Measurements from ENCODE around the gene AP1M2.
"Not testable (repeated sequence)": the region's sequence is repeated elsewhere in the genome, so short reads cannot be mapped to it uniquely, and the experiment has no call there.

AP1M2 gene

DNA sequence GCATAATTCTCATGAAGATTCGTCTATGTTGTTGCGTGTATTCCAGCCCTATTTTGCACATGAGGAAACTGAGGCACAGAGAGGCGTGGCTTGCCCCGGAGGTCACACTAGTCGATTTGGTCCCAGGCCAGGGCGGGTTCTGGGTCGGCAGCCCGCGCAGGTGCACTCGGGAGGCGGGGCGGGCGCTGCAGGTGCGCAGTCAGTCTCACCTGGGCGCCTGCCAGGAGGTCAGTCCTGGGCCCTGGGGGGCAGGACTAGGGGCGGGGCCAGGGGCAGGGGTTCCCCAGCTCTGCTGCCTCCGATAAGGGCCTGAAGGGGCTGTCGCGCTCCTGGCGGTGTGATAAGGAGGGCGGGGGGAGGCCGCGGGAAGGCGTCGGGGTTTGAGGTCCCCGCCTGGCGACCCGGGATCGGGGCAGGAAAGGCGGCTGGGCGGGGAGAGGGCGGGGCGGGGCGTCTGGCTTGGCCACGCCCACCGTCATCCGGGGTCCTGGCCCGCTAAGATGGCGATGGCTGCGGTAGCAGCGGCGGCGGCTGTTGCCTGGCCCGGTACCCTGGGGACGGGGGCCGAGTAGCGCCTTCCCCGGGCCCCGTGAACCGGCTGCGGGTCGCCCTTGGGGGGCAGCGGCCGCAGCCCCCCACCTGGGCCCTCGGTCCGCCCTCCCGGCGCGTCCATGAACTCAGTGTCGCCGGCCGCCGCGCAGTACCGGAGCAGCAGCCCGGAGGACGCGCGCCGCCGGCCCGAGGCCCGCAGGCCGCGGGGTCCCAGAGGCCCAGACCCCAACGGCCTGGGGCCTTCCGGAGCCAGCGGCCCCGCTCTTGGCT is 43.5 kb downstream of the AP1M2 start, which contains the start of gene ATG4D:
ATG4D (plus strand) TSS at position 485 of the 822 bp plus-strand sequence; CDS start at position 672, 187 bp downstream.
- in situ Hi-C loops (cut with HindIII; ENCODE audit: low sequenced_read_pairs) = no loop called here

DNA sequence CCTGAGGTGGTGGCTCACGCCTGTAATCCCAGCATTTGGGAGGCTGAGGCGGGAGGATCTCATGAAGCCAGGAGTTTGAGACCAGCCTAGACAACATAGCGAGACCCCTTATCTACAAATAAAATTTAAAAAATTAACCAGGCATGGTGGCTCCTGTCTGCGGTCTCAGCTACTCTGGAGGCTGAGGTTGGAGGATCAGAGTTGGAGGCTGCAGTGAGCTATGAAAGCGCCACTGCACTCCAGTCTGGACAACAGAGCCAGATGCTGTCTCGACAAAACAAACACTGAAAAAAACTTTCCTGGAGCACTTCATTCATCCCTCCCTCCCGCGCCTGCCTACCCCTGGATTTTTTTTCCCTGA is 44.1 kb downstream of the AP1M2 start:
- in situ Hi-C loops (cut with HindIII; ENCODE audit: low sequenced_read_pairs) = no loop called here

DNA sequence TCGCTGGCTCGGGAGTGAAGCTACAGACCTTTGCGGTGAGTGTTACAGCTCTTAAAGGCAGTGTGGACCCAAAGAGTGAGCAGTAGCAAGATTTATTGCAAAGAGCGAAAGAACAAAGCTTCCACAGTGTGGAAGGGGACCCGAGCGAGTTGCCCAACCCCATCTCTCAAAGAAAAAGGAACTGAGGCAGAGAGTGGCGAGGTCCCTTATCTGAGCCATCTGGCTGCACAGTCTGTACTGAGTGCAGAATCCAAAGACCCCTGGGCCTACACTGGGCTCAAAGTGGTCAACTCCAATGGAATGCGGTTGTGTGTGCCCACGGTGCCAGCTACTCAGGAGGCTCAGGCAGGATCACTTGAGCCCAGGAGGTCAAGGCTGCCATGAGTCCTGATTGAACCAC is 48.1 kb downstream of the AP1M2 start:
- in situ Hi-C loops (cut with HindIII; ENCODE audit: low sequenced_read_pairs) = not testable (repeated sequence)

DNA sequence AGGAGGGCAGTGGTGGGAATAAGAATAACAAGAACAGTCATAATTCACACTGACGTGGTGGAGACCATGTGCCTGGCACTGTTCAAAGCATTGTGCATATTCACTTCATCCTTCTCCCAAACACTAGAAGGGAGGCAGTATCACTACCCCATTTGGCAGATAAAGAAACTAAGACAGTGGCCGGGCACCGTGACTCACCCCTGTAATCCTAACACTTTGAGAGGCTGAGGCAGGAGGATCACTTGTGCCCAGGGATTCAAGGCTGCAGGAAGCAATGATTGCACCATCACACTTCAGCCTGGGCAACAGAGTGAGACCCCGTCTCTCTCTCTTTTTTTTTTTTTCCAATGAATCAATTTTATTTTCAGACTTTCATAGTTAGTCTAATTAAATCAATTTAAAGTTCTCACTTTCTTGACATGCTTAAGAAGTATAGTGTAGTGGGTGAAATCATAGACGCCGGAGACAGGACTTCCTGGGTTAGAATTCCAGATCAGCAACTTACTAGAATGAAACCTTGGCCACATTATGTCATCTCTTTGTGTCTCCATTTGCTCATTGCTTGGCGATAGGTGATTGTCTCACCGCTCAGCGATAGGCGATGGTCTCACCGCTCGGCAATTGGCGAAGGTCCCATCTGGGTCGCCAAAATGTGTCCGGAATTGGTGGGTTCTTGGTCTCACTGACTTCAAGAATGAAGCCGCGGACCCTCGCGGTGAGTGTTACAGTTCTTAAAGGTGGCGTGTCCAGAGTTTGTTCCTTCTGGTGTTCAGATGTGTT is 48.7 kb downstream of the AP1M2 start:
- in situ Hi-C loops (cut with HindIII; ENCODE audit: low sequenced_read_pairs) = no loop called here

DNA sequence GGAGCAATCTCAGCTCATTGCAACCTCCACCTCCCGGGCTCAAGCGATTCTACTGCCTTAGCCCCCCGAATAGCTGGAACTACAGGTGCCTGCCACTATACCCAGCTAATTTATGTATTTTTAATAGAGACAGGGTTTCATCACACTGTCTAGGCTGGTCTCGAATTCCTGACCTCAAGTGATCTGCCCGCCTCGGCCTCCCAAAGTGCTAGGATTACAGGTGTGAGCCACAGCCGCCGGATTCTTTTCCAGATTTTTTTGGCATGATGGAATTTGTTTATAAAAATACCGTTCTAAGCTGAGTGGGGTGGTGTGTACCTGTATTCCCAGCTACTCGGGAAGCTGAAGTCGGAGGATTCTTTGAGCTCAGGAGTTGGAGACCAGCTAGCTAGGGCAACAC is 49.4 kb downstream of the AP1M2 start:
- in situ Hi-C loops (cut with HindIII; ENCODE audit: low sequenced_read_pairs) = no loop called here

DNA sequence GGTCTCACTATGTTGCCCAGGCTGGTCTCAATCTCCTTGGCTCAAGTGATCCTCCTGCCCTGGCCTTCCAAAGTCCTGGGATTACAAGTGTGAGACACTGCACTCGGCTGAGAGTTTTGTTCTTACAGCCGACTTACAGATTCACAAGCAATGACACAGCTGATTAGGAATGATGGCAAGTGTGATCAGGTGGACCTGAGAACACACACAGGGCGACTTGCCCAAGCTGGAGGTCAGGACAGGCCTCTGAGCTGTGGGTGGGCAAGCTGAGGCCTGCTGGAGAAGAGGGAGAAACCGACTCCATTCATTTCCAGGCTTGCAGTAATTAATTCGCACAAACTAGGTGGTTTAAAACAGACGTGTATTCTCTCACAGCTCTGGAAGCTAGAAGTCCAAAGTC is 51.5 kb downstream of the AP1M2 start:
- in situ Hi-C loops (cut with HindIII; ENCODE audit: low sequenced_read_pairs) = no loop called here

DNA sequence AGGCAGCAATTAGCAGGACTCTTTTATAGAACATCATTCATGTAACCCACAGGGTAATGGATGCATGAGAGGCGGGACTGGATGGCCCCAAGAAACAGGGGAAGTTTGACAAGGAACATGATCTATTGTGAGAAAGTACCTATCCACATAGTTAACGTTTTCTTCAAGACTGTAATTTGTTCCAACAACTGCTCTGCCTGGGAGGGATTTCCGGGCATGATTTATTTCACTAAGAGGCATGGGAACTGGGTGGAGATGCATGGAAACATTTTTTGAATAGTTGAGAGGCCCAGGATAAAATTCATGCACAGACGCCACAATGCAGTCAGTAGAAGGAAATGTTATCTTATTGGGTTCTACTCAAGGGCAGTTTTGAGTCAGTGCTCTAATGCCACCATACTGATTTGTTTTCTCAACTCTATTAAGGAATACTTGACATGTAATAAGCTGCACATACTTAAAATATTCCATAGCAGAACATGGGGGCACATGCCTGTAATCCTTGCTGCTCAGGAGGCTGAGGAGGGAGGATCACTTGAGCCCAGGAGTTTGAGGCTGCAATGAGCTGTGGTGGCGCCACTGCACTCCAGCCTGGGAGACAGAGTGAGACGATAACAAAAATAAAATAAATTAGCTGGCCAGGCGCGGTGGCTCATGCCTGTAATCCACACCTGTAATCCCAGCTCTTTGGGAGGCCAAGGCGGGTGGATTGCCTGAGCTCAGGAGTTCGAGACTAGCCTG is 53.3 kb downstream of the AP1M2 start:
- in situ Hi-C loops (cut with HindIII; ENCODE audit: low sequenced_read_pairs) = no loop called here

DNA sequence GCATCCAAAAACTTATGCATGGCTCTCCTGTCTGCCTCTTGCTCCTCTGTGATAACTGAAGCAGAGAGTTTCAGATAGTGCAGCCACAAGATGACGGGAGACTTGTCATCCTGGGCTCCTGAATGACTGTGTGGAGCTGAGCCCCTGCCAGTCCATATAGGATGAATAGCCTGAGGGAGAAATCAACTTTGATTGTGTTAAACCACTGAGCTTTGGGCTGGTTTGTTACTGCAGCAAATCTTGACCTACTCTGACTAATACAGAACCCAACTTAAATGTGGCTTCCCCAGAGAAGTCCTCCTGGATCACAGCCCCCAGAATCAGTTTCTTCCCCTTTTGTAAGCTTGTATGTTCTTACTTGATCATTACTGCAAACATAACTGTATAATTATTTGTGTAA is 54.7 kb downstream of the AP1M2 start:
- in situ Hi-C loops (cut with HindIII; ENCODE audit: low sequenced_read_pairs) = no loop called here

DNA sequence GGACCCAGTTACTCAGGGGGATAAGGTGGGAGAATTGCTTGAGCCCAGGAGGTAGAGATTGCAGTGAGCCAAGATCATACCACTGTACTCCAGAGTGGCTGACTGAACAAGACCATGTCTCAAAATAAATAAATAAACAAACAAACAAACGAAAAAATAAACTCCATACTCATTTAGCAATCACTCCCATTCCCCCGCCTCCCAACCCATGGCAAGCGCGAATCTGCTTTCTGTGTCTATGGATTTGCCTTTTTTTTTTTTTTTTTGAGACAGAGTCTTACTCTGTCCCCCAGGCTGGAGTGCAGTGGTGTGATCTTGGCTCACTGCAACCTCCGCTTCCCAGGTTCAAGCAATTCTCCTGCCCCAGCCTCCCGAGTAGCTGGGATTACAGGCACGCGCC is 60.2 kb downstream of the AP1M2 start:
- in situ Hi-C loops (cut with HindIII; ENCODE audit: low sequenced_read_pairs) = not testable (repeated sequence)

DNA sequence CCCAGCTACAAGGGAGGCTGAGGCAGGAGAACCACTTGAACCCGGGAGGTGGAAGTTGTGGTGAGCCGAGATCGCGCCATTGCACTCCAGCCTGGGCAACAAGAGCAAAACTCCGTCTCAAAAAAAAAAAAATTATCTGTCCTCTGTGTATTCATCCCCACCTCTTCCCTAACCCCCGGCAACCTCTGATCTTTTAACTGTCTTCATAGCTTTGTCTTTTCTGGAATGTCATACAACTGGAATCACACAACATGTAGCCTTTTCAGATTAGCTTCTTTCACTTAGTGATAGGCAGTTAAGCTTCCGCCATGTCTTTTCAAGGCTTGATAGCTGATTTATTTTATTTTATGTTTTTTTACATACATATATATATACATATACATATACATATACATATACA is 61.5 kb downstream of the AP1M2 start:
- in situ Hi-C loops (cut with HindIII; ENCODE audit: low sequenced_read_pairs) = no loop called here

DNA sequence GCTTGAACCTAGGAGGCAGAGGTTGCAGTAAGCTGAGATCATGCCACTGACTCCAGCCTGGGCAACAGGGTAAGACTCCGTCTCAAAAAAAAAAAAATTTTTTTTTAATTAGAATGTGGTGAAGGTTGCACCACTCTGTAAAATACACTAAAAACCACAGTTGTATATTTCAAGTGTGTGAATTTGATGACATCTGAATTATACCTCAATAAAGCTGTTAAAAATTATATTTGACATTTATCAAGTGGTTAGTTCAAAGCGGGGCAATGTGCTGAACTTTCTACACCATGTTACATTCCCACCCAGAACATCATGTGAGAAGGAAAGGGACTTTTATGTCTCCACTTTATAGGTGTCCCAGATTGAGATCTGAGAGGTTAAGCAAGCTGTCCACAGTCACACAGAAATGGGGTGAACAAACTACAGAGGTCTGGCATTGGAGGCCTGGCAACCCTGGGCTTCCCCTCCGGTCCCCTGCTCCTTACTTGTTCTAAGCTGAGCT is 63.9 kb downstream of the AP1M2 start:
- in situ Hi-C loops (cut with HindIII; ENCODE audit: low sequenced_read_pairs) = no loop called here
